Stomach (tissue), 4 donors: ENCODE results near the gene LHX1.

Experiments
- CTCF ChIP-seq, 7 experiments: fragments of 450-650 bp in 4 of 7; fragments of 200-600 bp in 3 of 7; sonication (generic) in 3 of 7; IDR thresholded peaks; one replicate each; pipeline ENCODE4 v1.5.1; 2016 to 2019; ENCODE audit warnings: antibody characterized with exemption in 7 of 7, control low read depth in 2 of 7, mild to moderate bottlenecking in 1 of 7
- POLR2A ChIP-seq, 4 donors: fragments of 450-650 bp; IDR thresholded peaks; one replicate each; pipeline ENCODE4 v1.6.1; 2016; ENCODE audit warnings: antibody characterized with exemption in 4 of 4, control low read depth in 2 of 4, mild to moderate bottlenecking in 1 of 4, moderate library complexity in 1 of 4

GRCh38 chr17:36892112-36892838 is 45.0 kb upstream of the LHX1 start:
- TF ChIP-seq POLR2A (IDR thresholded peaks at IDR 0.05): no peak
- no peak for TF ChIP-seq CTCF (IDR thresholded peaks at IDR 0.05)
